Measurements from ENCODE around the gene NKPD1.

Gene NKPD1

DNA sequence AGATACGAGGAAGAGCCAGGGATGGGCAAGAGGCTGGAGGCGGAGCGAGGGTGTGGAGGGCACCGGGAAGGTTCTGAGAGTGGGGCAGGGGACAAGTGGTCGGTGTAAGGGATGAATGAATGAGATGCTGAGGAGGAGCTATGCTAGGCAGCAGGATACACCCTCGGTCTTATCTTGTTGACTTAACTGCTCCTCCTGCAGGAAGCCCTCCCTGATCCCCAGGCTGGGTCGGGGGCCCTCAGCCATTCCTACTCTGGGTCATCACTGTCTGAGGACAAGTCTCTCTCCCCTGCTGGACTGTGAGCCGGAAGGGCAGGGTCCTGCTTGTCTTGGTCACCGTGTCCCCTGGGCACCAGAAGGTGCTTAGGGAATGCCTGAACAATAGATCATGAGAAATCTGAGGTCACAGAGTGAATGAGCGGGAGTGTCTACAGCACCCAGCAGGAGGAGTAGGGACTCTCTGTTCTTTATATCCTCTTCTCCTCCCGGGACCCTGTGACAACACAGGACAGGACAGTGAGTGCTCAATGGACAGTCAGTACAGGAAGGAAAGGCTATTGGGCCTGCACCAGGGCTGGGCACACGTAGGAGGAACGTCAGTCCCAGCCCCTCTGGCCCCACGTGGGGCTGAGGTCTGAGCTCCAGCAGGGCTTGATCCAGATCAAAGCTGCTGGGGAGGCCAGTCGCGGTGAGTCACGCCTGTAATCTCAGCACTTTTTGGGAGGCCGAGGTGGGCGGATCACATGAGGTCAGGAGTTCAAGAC, 6.5 kb downstream of the NKPD1 start:
- DNase-seq (ENCODE audit: low read depth) = peak; percentile 22

- no peak for DNase-seq (ENCODE audit: low read depth)
These were observed 7.3 kb downstream of the NKPD1 start for GRCh38 chr19:45153339-45154063.

DNA sequence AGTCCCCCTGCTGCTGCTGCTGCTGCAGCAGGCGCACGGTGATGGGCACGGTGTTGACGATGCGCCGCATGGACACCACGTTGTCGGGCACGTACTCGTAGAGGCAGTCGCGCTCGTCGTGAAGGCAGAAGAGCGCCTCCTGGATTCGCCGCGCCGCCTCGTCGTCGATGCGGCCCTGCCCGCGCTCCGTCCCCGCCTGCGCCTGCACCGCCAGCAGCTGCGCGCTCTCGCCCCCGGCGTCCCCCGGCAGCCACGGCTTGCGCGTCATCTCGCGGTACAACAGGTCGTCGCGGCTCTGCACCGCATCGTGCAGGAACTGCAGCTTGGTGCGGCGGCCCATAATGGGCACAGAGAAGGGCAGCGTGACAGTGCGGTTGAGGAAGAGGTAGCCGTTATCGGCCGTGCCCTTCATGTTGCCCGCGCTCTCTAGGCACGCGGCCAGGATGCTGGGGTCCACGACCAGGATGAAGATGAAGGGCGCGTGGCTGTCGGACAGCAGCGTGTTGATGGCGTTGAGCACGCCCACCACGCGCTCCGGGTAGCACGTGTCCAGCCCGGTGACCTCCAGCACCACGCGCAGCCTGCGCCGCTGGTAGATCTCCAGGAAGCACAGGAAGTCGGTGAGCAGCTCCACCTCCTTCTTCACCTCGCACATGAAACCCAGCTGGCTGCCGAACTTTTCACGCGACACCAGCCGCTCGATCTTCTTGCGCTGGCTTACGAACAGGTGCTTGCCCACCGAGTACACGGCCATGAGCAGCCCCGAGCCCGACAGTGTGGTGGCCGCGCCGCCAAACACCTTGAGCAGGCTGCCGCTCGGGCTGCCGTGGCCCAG, 8.1 kb downstream of the NKPD1 start:
- no peak for DNase-seq (ENCODE audit: low read depth)

DNA sequence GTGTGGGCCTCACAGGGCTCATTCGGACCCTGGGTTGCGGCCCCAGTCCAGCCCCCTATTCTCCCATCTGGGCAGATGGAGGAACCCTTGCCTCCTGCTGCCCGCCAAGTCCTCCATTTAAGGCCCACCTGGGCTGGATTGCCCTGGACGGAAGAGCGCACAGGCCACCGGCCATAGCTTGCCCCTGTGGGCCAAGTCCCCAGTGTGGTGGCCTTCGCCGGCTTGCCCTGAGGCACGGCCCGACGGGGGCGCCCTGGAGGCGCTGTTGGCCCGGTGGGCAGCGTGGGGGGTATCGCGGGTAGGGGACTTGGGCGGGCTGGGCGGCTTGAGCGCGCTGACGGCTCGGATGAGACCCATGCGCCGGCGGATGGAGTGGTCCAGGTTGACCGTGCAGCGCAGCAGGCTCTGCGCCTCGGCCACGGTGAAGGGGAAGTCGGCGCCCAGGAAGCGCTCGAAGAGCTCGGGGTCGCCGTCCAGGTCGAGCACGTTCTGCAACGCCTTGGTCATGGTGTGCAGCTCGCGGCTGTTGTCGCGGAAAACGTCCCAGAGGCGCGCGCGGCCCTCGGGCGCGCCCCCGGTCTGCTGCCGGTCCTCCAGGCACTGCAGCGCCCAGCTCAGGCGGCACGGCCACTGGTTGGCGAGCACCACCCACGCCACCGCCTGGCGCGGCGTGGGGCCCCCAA, 8.8 kb downstream of the NKPD1 start:
- no peak for DNase-seq (ENCODE audit: low read depth)

DNA sequence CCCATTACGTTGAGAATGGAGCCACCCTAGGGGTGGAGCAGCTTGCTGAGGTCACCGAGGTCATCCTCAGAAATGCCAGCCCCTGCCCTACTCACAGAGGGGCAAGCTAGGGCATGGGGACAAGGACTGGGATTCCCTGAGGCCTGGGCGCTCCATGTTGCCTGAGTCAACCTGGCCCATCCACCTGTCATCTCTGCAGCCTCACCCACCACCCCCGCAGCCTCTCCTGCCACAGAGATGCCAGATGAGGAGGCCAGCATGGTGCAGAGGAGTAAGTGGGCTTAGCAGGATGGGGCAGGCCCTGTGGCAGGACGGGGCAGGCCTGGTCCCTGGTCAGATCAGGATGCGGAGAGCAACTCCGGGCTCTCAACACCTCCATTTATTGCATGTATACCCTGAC, 9.5 kb downstream of the NKPD1 start:
- DNase-seq (ENCODE audit: low read depth) = no peak

DNA sequence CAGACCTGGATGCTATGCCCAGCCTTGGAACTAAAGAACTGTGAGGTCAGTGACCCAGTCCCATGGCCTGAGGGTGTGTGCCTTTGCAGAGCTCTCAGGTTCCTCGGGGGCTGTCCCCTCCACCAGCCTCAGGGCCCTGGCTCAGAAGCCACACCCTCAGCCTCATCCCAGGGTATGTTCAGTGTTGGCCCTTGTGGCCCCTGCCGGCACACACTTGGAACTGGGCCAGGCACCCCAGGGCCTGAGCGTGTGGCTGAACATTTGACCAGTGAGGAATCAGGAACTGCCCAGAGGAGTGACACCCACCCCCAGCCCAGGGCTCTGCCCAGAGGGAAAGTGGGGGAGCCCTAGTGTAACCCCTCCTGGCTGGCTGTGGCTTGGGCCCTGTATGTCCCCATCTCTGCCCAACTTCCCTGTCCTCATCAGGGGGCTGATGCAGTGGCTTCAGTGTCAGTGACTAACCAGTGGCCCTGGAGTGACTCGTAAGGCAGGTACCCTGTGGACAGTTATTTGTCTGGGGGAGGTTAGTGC, 10.0 kb downstream of the NKPD1 start:
- DNase-seq (ENCODE audit: low read depth) = no peak

DNA sequence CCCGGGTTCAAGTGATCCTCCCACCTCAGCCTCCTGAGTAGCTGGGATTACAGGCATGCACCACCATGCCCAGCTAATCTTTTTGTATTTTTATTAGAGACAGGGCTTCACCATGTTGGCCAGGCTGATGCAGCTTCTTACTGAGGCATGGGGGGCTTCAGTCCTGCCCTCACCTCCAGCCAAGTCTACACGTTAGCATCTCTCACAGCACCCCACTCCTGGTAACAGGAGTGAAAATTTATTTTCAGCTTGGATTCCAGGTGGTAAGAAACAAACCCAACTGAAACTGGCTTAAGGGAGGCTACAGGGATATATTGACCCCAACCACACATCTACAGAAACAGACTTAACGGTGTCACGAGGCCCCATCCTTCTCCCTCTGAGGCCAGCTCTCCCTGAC, 10.6 kb downstream of the NKPD1 start:
- DNase-seq (ENCODE audit: low read depth) = no peak

DNA sequence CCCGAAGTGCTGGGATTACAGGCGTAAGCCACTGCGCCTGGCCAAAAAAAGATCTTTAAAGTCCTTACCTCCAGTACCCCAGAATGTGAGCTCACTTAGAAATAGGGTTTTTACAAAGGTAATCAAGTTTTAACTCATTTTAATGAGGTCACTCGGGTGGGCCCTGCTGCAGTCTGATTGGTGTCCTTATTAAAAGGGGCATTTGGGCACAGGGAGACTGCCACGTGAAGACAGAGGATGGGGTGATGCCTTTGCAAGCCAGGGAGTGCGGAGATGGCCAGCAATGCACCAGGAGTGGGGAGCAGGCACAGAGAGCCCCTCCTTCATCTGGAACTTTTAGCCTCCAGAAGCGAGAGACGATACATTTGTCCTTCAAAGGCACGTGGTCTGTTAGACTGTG, 11.7 kb downstream of the NKPD1 start:
- DNase-seq (ENCODE audit: low read depth) = no peak

DNA sequence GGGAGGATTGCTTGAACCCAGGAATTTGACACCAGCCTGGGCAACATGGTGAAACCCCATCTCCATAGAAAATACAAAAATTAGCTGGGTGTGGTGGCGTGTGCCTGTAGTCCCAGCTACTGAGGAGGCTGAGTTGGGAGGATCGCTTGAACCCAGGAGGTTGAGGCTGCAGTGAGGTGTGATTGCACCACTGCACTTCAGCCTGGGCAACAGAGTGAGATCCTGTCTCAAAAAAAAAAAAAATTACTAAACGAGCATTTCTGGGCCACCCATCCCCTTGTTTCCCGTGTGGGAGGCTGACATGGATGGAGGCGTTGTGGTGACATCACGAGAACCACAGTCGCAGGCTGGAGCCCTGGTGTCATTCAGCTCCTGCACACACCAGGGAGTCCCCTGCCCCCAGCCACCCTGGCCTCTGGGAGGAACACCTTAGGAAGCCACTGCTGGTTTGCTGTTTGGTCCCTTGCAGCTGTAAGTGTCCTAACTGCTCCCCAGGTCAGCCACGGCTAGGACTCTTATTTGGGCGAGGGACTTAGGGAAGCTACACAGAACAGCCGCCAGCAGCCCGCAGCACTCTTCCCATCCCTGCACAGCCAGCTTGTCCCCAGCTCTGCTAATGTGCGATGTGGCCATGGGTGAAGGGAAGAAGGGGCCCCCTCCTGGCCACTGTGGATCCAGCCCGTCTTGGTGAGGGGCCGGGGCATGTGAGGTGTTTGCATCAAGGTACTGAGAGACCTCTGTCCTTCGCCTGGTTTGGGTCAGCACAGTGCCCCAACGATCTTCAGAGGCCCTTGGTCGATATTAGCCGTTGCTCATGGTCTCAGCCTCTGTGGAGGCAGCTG, 12.7 kb downstream of the NKPD1 start:
- no peak for DNase-seq (ENCODE audit: low read depth)

GRCh38 chr19:45146741-45147205, 14.0 kb downstream of the NKPD1 start:
- DNase-seq (ENCODE audit: low read depth) = no peak

DNA sequence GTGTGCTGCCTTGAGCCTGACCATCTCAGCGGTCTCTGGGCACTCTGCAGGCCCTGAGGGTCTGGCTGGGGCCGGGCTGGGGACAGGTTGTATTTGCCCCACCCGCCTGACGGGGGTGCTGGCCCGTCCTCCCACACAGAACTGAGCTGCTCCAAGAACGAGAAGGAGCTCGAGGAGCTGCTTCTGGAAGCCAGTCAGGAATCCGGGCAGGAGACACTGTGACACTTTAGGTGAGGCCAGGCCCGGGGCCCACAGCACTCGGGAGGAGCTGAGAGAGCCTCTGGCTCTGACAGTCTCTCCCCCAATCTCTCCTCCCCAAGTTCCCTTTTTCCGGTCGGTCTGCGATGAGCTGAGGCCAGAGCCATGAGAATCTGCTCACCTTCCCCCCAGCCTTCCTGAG, 14.5 kb downstream of the NKPD1 start:
- no peak for DNase-seq (ENCODE audit: low read depth)

DNA sequence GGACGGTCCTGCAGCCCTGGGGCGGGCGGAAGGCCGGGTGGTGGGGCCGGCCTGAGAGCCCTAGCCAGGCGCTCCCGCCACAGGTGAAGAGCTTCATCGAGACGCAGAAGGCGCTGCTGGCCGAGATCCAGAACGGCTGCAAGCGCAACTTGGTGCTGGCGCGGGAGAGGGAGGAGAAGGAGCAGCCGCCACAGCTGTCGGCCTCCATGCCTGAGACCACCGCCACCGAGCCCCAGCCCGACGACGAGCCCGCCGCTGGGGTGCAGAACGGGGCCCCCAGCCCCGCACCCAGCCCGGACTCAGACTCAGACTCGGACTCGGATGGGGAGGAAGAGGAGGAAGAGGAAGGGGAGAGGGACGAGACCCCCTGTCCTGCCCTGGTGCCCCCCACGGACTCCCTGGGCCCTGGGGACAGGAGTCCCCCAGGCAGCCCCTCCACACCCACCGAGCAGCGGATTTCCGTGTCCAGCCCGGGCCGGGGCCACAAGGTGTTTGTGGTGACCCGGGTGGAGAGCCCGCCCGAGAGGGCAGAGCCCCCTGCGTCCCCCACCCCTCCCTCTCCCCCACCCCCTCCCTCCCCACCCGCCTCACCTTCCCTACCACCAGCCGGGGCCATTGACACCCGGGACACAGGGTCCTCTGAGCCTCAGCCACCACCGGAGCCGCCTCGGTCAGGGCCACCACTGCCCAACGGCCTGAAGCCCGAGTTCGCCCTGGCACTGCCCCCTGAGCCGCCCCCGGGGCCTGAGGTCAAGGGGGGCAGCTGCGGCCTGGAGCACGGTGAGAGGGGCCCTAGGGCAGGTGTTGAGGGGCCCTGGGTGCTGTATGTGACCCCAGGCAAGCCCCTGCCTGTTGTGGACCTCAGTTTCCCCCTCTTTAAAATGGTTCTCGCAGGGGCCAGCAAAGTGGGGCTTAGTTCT, 15.3 kb downstream of the NKPD1 start:
- no peak for DNase-seq (ENCODE audit: low read depth)

GRCh38 chr19:45144431-45145269, 16.1 kb downstream of the NKPD1 start:
- no peak for DNase-seq (ENCODE audit: low read depth)

- no peak for DNase-seq (ENCODE audit: low read depth)
These were observed 18.1 kb downstream of the NKPD1 start for GRCh38 chr19:45142726-45143110.

GRCh38 chr19:45142016-45142725, 18.6 kb downstream of the NKPD1 start:
- no peak for DNase-seq (ENCODE audit: low read depth)

DNA sequence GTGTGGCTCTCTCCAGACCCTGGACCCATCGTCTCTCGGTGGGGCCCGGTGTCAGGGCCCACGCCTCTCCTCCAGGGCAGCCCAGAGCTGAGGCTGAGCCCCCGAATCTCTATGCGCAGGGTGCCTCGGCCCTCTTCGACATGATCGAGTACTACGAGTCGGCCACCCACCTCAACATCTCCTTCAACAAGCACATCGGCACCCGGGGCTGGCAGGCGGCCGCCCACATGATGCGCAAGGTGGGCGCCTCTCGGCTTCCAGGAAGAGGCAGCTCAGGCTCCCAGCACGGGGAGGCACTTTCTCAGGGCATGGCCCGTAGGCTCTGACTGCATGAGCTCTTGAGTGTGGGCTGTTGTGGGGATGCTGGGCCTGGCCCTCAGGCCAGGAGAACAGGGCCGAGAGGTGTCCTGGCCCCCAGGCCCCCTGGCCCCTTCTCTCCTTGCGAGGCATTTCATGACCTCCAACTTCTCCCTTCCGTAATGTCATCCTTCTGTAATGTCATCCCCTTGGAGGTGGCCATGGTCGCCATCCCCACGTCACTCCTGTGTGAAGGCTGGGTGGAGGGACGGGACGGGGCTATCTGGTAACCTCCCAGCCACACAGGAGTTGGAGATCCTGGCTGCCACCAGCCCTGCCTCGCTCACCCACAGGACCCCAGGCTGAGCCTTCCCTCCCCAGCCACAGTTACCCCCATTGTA, 19.4 kb downstream of the NKPD1 start:
- DNase-seq (ENCODE audit: low read depth) = no peak

DNA sequence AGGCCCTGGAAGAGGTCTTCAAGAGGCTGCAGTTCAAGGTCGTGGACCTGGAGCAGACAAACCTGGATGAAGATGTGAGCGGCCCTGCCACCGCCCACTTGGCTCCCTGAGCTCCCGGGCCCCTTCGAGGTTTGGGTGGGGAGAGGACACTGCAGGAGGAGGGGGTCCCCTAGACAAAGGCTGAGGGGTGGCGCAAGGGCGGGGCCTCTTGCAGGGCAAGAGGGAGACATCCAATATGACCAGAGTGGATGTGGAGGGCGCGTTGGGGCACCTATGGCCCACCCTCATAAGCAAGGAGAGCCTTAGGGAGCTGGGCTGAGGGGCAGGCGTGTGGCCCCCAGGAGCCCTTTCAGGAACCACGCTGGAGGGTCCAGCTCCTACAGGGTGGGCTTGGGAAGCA, 20.2 kb downstream of the NKPD1 start:
- DNase-seq (ENCODE audit: low read depth) = no peak

GRCh38 chr19:45140144-45140503, 20.7 kb downstream of the NKPD1 start:
- DNase-seq (ENCODE audit: low read depth) = no peak

All from HS-5 (cell line).